Stimulated activated CD8-positive, alpha-beta memory T cell treated with anti-CD3 and anti-CD28 coated beads, Interleukin-15, amount 100 ng/mL, for 48 hours (primary cell): ENCODE results near the gene CCDC177.
A peak's percentile ranks its signal among the peaks of the same experiment; 100 is the strongest.

Experiments
- DNase-seq, 2 donors: peaks; one replicate each; pipeline ENCODE4 v3.0.0-alpha.2; 2020; ENCODE audit warnings: low read depth in 2 of 2

Gene CCDC177

GRCh38 chr14:69574263-69574953 lies at the start of gene CCDC177:
TSS of gene CCDC177 (minus strand) at chr14:69574871. CDS start at chr14:69573622, 1,249 bp downstream.
- peak; percentile 49 to 54 for DNase-seq

- no peak for DNase-seq
These were observed 49.5 kb upstream of the CCDC177 start for GRCh38 chr14:69624136-69624535.

GRCh38 chr14:69620981-69621380 lies 46.3 kb upstream of the CCDC177 start:
- no peak for DNase-seq

- no peak for DNase-seq
These were observed 45.5 kb upstream of the CCDC177 start for GRCh38 chr14:69620211-69620611.

GRCh38 chr14:69619012-69619411 lies 44.3 kb upstream of the CCDC177 start:
- no peak for DNase-seq

GRCh38 chr14:69617796-69618195 lies 43.1 kb upstream of the CCDC177 start:
- DNase-seq = no peak

GRCh38 chr14:69616408-69616773 lies 41.7 kb upstream of the CCDC177 start:
- no peak for DNase-seq

GRCh38 chr14:69615496-69616407 lies 41.1 kb upstream of the CCDC177 start:
- DNase-seq = peak in 1 of 2 donors; percentile 19

- no peak for DNase-seq
These were observed 40.4 kb upstream of the CCDC177 start for GRCh38 chr14:69615121-69615495.

GRCh38 chr14:69614592-69614991 lies 39.9 kb upstream of the CCDC177 start:
- DNase-seq = no peak

- no peak for DNase-seq
These were observed 38.8 kb upstream of the CCDC177 start for GRCh38 chr14:69613312-69614073.

GRCh38 chr14:69612783-69613130 lies 38.1 kb upstream of the CCDC177 start:
- no peak for DNase-seq

- peak in 1 of 2 donors; percentile 29 for DNase-seq
These were observed 37.5 kb upstream of the CCDC177 start for GRCh38 chr14:69612014-69612782.

GRCh38 chr14:69611172-69612013 lies 36.7 kb upstream of the CCDC177 start, which contains the start of gene SUSD6:
TSS of gene SUSD6 (plus strand) at chr14:69611596. CDS start at chr14:69658593, 46,997 bp downstream.
- DNase-seq = peak; percentile 83 to 86

- DNase-seq = no peak
These were observed 36.2 kb upstream of the CCDC177 start for GRCh38 chr14:69610874-69611171.

GRCh38 chr14:69610020-69610873 lies 35.6 kb upstream of the CCDC177 start:
- no peak for DNase-seq

GRCh38 chr14:69606258-69607184 lies 31.9 kb upstream of the CCDC177 start:
- no peak for DNase-seq

- no peak for DNase-seq
These were observed 31.1 kb upstream of the CCDC177 start for GRCh38 chr14:69605738-69606137.
